IPS-15b (cell line): Measurements from ENCODE around the gene DLX4.

Experiments used
- H3K27me3 ChIP-seq: one replicate; pipeline ENCODE4 v1.6.1; 2013; ENCODE audit warnings: low read length; ENCODE audit not compliant: control insufficient read depth, insufficient read depth
- H3K36me3 ChIP-seq: one replicate; pipeline ENCODE4 v1.6.1; 2013; ENCODE audit warnings: low read length; ENCODE audit not compliant: control insufficient read depth, insufficient read depth
- H3K4me1 ChIP-seq: one replicate; pipeline ENCODE4 v1.6.1; 2013; ENCODE audit warnings: mild to moderate bottlenecking, low read length; ENCODE audit not compliant: control insufficient read depth, insufficient read depth
- H3K4me3 ChIP-seq: one replicate; pipeline ENCODE4 v1.5.1; 2013; ENCODE audit warnings: low read depth, low read length
- H3K9ac ChIP-seq: one replicate; pipeline ENCODE4 v1.6.1; 2013; ENCODE audit warnings: low read depth, mild to moderate bottlenecking, low read length
- H3K9me3 ChIP-seq: one replicate; pipeline ENCODE4 v1.6.1; 2013; ENCODE audit warnings: mild to moderate bottlenecking, low read length; ENCODE audit not compliant: control insufficient read depth, insufficient read depth

Gene DLX4

DNA sequence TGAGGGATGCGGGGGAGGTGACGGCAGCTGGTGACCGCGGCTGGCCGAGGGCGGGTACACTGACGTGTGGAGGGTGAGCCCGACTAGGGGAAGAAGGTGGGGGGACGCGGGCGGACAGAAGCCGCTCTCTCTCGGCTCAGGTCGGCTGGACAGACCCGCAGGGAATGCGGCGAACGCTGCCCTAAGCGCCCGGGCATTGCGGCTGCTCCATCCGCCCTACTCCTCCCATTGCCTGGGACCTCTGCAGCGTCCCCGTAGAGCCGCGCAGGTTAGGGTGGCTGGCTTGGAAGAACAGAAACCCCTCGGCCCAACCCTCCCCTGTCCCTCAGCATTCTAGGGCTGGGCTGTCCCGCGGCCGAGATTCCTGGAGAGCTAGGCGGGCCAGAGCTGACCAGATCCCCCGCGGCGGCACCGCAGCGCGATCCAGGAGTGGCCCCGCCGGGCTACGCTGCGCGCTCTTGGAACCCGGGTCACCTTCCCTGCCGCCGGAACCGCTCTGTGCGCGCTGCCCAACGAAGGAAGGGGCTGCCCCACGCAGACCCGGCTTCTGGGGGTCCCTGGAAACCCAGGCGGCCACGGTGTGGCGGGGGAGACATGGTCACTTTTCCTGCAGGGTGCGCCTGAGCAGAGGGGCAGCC lies 3.0 kb downstream of the DLX4 start:
- Histone ChIP-seq H3K36me3 (no peaks in the 10 kb centered on the region), H3K4me1 (peaks cover 23% of the 10 kb centered on the region), H3K4me3 (peak overlapping the region; percentile 43), H3K27me3 (peaks cover 90% of the 10 kb centered on the region), H3K9ac (no peak overlapping the region), H3K9me3 (no peaks in the 10 kb centered on the region)

GRCh38 chr17:49972486-49973270 lies 3.7 kb downstream of the DLX4 start:
- peaks cover 26% of the 10 kb centered on the region for H3K4me1 ChIP-seq
- no peak overlapping the region for H3K9ac ChIP-seq
- no peaks in the 10 kb centered on the region for H3K9me3 ChIP-seq
- peaks cover 89% of the 10 kb centered on the region for H3K27me3 ChIP-seq
- peak overlapping the region; percentile 43 for H3K4me3 ChIP-seq
- H3K36me3 ChIP-seq = no peaks in the 10 kb centered on the region

GRCh38 chr17:49973271-49973615 lies 4.3 kb downstream of the DLX4 start:
- H3K27me3 ChIP-seq = peaks cover 88% of the 10 kb centered on the region

GRCh38 chr17:49975531-49975930 lies 6.5 kb downstream of the DLX4 start:
- no peak overlapping the region for H3K9ac ChIP-seq
- H3K27me3 ChIP-seq = peaks cover 93% of the 10 kb centered on the region
- peaks cover 26% of the 10 kb centered on the region for H3K4me1 ChIP-seq
- no peaks in the 10 kb centered on the region for H3K9me3 ChIP-seq
- H3K4me3 ChIP-seq = peak overlapping the region; percentile 15
- no peaks in the 10 kb centered on the region for H3K36me3 ChIP-seq

More at GRCh38 chr17:49973271-49973615, 4.3 kb downstream of the DLX4 start:
- Histone ChIP-seq H3K9me3 (no peaks in the 10 kb centered on the region), H3K36me3 (no peaks in the 10 kb centered on the region), H3K4me1 (peaks cover 24% of the 10 kb centered on the region), H3K9ac (no peak overlapping the region), H3K4me3 (peak overlapping the region; percentile 43)

- peaks cover 31% of the 10 kb centered on the region for H3K4me1 ChIP-seq
- no peak overlapping the region for H3K9ac ChIP-seq
- peaks cover 90% of the 10 kb centered on the region for H3K27me3 ChIP-seq
- H3K9me3 ChIP-seq = no peaks in the 10 kb centered on the region
- H3K4me3 ChIP-seq = no peak overlapping the region
- H3K36me3 ChIP-seq = no peaks in the 10 kb centered on the region
These were observed 7.3 kb downstream of the DLX4 start for GRCh38 chr17:49976163-49976827.

GRCh38 chr17:49976828-49977202 lies 7.8 kb downstream of the DLX4 start:
- Histone ChIP-seq H3K4me3 (no peak overlapping the region), H3K9me3 (no peaks in the 10 kb centered on the region), H3K4me1 (peaks cover 31% of the 10 kb centered on the region), H3K27me3 (peaks cover 89% of the 10 kb centered on the region), H3K9ac (no peak overlapping the region), H3K36me3 (no peaks in the 10 kb centered on the region)

GRCh38 chr17:49977463-49978389 lies 8.7 kb downstream of the DLX4 start:
- Histone ChIP-seq H3K9ac (no peak overlapping the region), H3K4me1 (peaks cover 31% of the 10 kb centered on the region), H3K9me3 (no peaks in the 10 kb centered on the region), H3K4me3 (no peak overlapping the region), H3K27me3 (peaks cover 84% of the 10 kb centered on the region), H3K36me3 (no peaks in the 10 kb centered on the region)

DNA sequence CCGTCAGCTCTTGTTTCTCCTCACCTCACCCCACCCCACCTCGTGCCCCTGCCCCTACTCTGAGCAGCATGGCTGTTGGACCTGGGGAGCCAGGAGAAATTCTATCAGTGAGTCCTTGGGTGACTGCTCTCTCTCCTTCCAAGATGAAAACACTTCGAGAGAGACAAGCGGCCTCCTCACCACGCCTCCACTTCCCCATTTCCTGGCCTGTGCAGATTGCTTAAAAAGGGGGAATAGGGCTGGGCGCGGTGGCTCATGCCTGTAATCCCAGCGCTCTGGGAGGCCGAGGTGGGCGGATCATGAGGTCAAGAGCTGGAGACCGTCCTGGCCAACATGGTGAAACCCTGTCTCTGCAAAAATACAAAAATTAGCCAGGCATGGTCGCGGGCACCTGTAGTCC lies 9.5 kb downstream of the DLX4 start:
- Histone ChIP-seq H3K4me1 (peaks cover 31% of the 10 kb centered on the region), H3K4me3 (no peak overlapping the region), H3K9ac (no peak overlapping the region), H3K27me3 (peaks cover 77% of the 10 kb centered on the region), H3K9me3 (no peaks in the 10 kb centered on the region), H3K36me3 (no peaks in the 10 kb centered on the region)

DNA sequence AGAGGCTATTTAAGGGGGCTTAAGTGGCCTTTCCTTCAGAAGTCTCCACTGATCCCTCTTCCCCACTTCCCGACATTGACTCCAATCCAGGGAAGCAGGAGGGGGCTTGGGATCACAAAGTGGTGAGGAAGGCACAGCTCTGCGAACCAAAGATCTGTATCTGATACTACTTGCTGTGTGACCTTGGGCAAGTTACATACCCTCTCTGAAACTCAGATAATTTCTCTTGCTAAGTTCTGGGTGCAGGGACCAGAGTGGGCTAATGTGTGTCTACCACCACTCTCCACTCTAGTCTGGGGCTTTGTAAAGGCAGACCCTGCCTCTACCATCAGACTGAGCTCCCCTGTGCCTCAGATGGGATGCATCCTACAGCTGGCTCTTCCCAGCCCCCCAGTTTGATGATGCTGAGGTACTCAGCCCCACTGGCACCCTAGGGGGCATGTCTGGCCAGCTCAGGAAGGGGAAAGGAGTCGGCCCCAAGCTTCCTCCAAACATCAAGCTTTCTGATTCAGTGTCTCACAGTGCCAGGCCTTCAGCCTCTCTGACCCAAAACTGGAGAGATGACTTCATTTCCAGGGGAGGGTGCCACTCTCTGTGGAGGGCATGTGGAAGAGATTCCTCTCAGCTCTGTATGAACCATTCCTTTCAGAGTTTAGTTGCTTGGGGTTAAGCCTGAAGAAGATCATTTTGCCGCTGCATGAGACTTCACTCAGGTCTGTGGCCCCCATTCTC lies 10.9 kb downstream of the DLX4 start:
- Histone ChIP-seq H3K36me3 (no peaks in the 10 kb centered on the region), H3K27me3 (peaks cover 67% of the 10 kb centered on the region), H3K4me3 (no peak overlapping the region), H3K9ac (no peak overlapping the region), H3K4me1 (peaks cover 31% of the 10 kb centered on the region), H3K9me3 (no peaks in the 10 kb centered on the region)

GRCh38 chr17:49980703-49981197 lies 11.8 kb downstream of the DLX4 start:
- H3K36me3 ChIP-seq = no peaks in the 10 kb centered on the region
- H3K4me3 ChIP-seq = no peak overlapping the region
- peaks cover 25% of the 10 kb centered on the region for H3K4me1 ChIP-seq
- H3K9me3 ChIP-seq = no peaks in the 10 kb centered on the region
- no peak overlapping the region for H3K9ac ChIP-seq
- H3K27me3 ChIP-seq = peaks cover 66% of the 10 kb centered on the region

DNA sequence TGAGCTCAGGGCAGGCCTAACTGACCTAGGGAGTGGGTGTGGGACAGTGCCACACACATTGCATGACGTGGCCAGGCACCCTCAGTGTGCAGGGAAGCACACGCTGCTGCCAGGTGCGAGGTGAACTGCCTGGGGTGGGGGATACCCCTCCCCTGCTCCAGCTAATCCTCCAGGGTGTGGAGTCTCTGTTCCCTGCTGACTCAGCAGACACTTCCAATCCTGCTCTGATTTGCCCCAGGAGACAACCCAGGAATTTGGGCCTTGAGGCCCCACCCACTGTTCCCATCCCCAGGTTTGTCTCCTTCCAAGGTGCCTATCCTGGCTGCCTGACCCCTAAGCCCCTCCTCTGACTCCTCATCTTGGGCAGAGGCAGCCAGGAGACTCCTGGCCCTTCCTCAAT lies 15.3 kb downstream of the DLX4 start:
- Histone ChIP-seq H3K9me3 (no peaks in the 10 kb centered on the region), H3K27me3 (peaks cover 73% of the 10 kb centered on the region), H3K36me3 (no peaks in the 10 kb centered on the region), H3K4me3 (no peak overlapping the region), H3K4me1 (peaks cover 9% of the 10 kb centered on the region), H3K9ac (no peak overlapping the region)
